ENCODE measurements around the gene ALDH7A1. TPM values are rescaled to one million over a fixed set of nuclear protein-coding genes. Genes with fewer than 3 reads are reported as not detected.

Gene ALDH7A1
- total RNA-seq, 1 experiment from 2014 or later, result 148 TPM

DNA sequence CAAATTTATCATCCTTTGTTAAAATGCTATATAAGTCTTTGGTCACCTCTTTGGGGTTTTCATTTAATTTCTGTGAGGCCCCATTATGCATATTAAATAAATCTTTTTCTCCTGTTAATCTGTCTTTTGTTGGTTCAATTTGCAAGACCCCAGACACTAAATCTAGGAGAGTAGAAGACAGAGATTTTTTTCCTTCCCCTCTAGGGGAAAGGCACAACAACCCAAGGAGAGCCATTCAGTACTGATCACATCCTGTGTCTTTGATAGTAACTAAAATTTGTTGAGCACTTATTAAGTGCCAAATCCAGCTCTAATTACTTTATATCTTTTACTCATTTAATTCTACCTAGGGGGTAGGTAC is 74.4 kb downstream of the ALDH7A1 start:
- Histone ChIP-seq H4K8ac (replicated peaks; ENCODE audit: insufficient read length, low read depth, low read length) (no peak overlapping the region), H2AFZ (ENCODE audit: low read length) (no peak overlapping the region), H3K4me2 (ENCODE audit: insufficient read depth, insufficient read length, low read length) (no peak overlapping the region), H3K9me3 (ENCODE audit: control insufficient read depth, low read depth, low read length) (no peaks in the 10 kb centered on the region), H3K14ac (ENCODE audit: insufficient read depth, low read length) (no peak overlapping the region), H3K23ac (ENCODE audit: insufficient read length, low read depth, low read length) (no peak overlapping the region), H2AK5ac (ENCODE audit: insufficient read length, low read length) (no peak overlapping the region), H2BK20ac (ENCODE audit: low read depth, low read length, poor library complexity, severe bottlenecking) (no peak overlapping the region), H3K27ac (ENCODE audit: insufficient read length, low read depth, low read length) (no peak overlapping the region), H4K20me1 (ENCODE audit: control insufficient read depth, insufficient read depth, insufficient read length) (no peaks in the 10 kb centered on the region), H4K5ac (ENCODE audit: insufficient read length, low read depth, low read length) (no peak overlapping the region), H3K23me2 (ENCODE audit: insufficient read length, low read depth, low read length, poor library complexity, severe bottlenecking) (no peaks in the 10 kb centered on the region), H3K56ac (ENCODE audit: insufficient read length, low read depth, low read length) (no peak overlapping the region), H3K79me2 (ENCODE audit: insufficient read depth, low read length) (no peaks in the 10 kb centered on the region), H3K9ac (ENCODE audit: extremely low read depth, insufficient read length, low read length) (no peak overlapping the region), H3K79me1 (ENCODE audit: insufficient read depth, low read depth, low read length, poor library complexity, severe bottlenecking) (no peaks in the 10 kb centered on the region), H2BK12ac (ENCODE audit: insufficient read length, low read depth, low read length) (no peak overlapping the region), H3K4me1 (ENCODE audit: insufficient read depth, low read length) (no peaks in the 10 kb centered on the region), H4K91ac (ENCODE audit: insufficient read length, low read depth, low read length) (no peak overlapping the region), H3K18ac (ENCODE audit: insufficient read length, low read depth, low read length) (no peak overlapping the region), H3T11ph (ENCODE audit: low read length) (no peak overlapping the region), H3K27me3 (ENCODE audit: insufficient read depth, low read length) (no peaks in the 10 kb centered on the region), H2BK5ac (ENCODE audit: insufficient read length, low read length) (no peak overlapping the region), H3K4ac (ENCODE audit: low read depth, low read length) (no peak overlapping the region), H2BK15ac (ENCODE audit: low read depth, low read length) (no peak overlapping the region), H2BK120ac (ENCODE audit: low read depth, low read length, poor library complexity, severe bottlenecking) (no peak overlapping the region)
- no peak overlapping the region for H3K27ac Mint-ChIP-seq
- H3K36me3 Mint-ChIP-seq (ENCODE audit: insufficient read depth in 1 of 3, low read depth in 3 of 3), result peaks cover 0 to 3% (median 0%) of the 10 kb centered on the region in 3 experiments; a peak in 3 of 7 replicates
- peaks cover 3% of the 10 kb centered on the region in 2 experiments; a peak in 1 of 5 replicates for H3K9me3 Mint-ChIP-seq
- no peak for TF ChIP-seq CTCF (conservative IDR thresholded peaks at IDR 0.05)
- no peak overlapping the region for H3K4me3 Mint-ChIP-seq
- no peak for DNase-seq
- no peaks in the 10 kb centered on the region for H3K27me3 Mint-ChIP-seq (ENCODE audit: low read depth)
- H3K4me1 Mint-ChIP-seq, result peaks cover 12 to 14% of the 10 kb centered on the region in 2 experiments
